NCI-H1436 (cell line): ENCODE measurements around the gene PRM3.

Source experiments
- DNase-seq: peaks from one replicate; lab custom pipeline; 2025; lab: John Stamatoyannopoulos, UW

PRM3 gene, protein sequence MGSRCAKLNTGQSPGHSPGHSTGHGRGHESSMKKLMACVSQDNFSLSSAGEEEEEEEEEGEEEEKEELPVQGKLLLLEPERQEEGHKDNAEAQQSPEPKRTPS

DNA sequence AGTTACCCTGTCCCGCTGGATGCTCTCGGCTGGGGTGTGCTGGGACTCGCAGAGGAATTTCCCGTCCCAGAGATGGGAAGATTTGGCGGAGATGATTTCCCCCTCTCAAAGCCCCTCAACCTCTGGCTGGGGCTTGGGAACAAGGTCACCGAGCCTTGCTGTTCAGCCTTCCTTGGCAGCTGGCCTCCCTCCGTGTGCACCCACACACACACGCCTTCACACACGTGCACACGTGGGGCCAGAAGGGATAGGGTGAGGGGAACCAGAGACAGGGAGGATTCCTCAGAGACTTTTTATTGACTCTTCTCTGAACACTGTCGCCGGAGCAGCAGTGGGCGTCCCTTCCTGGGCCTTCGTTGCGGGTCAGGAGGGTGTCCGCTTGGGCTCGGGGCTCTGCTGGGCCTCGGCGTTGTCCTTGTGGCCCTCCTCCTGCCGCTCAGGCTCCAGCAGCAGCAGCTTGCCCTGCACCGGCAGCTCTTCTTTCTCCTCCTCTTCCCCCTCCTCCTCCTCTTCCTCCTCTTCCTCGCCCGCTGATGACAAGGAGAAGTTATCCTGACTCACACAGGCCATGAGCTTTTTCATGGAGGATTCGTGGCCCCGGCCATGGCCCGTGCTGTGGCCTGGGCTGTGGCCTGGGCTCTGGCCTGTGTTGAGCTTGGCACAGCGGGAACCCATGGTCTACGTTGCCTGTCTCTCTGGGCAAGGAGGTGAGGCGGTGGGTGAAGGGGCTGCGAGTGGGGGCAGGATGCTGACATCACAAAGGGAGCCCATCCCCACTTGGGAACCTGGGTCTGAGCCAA, at the start of gene PRM3:
Gene PRM3 (minus strand): TSS at position 709 of the 800 bp plus-strand sequence. CDS start 34 bp downstream, at position 675.
- no peak for DNase-seq

DNA sequence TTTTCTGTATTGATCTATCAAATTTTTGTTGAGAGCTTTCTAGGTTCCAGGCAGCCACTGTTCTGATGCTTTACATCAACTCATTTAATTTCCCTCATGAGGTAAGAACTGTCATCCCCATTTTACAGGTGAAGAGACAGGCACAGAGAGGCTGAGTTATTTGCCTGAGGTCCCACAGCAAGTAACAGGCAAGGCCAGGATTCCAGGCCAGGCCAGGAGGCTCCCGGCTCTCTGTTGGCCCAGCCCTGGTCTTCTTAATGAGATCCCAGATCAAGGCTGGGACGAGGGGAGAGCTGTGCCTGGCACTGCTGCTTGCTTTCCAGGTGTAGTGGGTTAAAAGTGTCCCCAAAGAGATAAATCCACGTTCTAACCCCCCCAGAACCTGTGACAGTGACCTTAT, 49.4 kb upstream of the PRM3 start:
- DNase-seq, result no peak

DNA sequence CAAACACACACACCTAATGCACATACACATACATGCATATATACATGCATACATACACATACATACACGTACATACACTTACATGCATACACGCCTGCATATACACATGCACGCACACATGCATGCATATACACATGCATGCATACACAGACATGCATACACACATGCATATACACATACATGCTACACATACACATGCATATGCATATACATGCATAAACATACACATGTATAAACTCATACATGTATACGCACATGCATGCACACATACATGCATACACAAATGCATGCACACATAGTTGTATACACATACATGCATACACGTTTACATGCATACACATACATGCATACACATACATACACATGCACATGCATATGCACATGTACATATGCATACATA, 48.2 kb upstream of the PRM3 start:
- no peak for DNase-seq

GRCh38 chr16:11320170-11320569, 46.7 kb upstream of the PRM3 start:
- DNase-seq, result no peak

DNA sequence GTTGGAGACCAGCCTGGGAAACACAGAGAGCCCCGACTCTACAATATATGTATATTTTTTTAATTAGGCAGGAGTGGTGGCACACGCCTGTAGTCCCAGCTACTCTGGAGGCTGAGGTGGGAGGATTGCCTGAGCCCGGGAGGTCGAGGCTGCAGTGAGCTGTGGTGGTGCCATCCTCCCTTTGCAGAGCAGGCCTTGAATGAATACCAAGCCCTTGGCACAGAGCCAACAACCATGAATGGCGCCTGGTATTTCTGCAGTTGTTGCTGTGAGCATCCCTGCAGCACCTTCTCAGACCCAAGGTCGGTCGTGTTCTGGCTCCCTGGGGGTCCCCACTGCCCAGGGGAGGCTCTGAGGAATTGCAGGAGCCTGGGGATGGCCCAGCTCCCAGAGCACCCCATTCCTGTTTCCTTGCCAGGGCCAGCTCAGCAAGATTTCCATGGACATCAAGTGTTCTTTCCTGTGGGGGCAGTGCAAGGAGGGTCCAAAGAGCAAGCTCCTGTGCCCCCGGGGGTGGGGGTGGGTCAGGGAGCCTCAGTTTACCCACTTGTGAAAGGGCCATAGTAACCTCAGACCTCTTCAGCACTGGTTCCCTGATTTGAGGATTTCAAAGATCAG, 46.2 kb upstream of the PRM3 start:
- DNase-seq, result peak; percentile 42

DNA sequence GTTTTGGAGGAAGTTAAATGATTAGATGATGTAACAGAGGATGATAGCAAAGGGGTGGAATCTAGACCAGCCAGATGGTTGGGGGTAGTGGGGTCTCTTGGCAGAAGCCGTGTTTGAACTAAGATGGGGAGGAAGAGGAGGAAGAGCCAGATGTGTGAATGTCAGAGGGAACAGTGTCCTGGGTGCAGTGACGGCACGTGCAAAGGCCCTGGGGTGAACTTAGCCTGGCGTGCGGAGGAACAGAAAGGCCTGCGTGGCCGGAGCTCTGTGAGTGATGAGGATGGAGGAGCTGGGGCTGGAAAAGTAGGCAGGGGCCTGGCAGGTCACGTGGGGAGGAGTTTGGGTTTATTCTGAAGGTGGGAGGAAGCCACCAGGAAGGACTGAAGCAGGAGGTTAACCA, 45.4 kb upstream of the PRM3 start:
- DNase-seq, result no peak

DNA sequence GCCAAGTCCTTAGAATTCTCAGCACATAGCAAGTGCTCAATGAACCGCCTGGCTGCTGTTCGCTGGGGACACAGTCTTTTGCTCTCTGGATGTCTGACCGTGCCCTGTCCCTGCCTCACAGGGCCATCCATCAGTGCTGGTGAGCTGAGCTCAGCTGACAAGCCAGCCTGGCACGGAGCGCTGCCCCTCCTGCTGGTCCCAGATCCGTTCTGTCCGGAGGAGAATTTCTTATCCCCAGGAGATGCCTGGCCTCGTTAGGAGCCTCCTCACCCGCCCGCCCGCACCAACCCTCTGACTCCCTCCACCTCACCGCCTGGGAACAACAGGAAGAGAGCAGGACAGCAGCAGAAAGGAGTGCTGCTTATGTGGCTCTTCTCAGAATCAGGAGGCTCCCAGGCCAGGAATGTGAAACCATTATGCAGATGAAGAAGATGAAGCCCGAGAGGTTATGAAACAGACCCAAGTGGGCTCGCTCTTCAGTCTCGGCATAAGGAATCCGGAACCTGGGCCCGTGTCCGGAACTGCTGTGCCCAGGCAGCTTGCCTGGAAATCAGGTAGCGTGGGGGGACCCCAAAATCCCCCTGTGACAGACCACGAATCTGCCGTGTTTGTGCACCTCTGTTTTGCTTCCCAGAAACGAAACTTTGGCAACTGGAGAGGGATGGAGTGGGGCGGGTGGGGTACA, 43.0 kb upstream of the PRM3 start:
- no peak for DNase-seq

DNA sequence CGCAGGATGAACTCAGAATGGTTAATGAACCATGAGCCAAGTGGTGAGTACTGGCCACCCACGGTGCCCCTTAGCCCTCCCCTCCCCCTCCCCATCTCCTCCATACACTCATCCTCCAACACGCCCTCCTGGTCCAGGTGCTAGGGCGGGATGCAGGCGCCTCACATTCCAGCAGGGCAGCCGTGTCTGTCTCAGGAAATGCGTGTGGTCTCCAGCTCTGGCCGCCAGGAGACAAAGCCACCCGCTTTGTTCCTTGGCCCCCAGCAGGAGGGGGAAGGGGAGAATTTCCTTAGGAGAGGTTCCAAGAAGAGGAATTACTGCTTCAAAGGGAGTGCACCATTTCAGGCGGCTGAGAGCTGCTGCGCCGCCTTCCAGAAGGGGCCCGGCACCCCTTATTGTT, 42.1 kb upstream of the PRM3 start:
- no peak for DNase-seq

GRCh38 chr16:11314309-11314894, 41.0 kb upstream of the PRM3 start:
- DNase-seq, result no peak

DNA sequence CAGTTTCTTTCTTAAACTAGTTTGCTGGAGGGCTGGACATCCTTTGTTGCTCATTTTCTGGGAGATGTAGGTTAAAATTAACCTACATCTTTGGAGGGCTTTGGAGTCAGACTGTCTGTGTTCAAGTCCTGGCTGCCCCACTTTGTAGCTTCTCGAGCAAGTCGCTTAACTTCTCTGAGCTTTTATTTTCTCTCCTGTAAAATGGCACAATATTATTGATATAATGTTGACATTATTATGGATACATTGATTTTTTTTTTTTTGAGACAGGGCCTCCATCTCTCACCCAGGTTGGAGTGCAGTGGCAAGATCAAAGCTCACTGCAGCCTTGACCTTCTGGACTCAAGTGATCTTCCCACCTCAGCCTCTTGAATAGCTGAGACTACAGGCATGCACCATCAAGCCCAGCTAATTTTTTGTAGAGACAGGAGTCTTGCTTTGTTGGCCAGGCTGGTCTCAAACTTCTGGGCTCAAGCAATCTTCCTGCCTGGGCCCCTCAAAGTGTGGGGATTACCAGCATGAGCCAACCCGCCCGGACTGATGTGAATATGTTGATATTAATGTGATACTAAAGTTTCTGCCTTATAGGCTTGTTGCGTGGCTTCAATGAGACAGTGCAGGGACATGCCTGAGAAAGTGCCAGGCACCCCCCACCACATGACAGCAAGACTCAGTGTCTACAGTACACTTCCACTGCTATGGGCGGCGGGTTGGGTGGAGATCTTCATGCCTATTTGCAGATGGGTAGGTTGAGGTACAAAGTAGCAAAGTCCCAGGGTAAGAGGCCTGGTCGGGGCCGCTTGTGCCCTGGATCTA, 40.3 kb upstream of the PRM3 start:
- DNase-seq, result no peak

DNA sequence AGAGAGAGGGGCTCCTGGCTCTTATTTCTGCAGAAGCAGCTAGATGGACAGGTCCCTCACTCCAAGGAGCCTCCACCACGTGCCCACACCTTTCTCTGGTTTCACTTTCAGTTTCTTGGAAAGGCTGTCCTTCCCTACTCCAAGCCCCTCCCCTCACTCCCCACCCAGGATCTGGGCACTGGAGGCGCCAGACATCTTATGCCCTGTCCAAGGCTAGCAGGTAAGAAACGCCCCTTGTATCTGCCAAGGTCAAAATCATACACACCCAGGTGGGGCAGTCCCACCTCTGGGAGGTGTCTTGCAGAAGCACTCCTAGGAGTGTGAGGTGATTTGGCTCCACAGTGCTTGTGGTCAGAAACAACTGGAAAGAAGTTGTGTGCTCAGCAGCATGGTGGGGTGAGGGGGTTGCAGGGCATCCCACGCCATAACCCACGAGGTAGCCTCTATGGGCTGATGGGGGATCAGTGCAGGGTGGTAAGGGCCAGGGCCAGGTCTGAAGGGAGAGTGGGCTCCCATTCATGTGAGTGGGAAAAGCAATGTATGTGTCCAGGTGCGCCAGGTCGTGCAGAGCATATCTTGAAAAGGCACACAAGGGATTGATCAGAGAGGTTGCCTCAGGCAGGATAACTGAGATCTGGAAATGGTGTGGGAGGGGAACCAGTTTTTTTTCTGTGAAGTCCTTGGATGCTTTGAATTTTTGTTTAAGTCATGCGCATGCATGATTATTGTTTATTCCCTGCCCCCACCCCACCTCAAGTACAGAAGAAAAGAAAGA, 39.5 kb upstream of the PRM3 start:
- DNase-seq, result no peak

- no peak for DNase-seq
Measured at GRCh38 chr16:11310997-11311561, 37.6 kb upstream of the PRM3 start.

- DNase-seq, result no peak
Measured at GRCh38 chr16:11310634-11310977, 37.2 kb upstream of the PRM3 start.

- no peak for DNase-seq
Measured at GRCh38 chr16:11309895-11310633, 36.6 kb upstream of the PRM3 start.

DNA sequence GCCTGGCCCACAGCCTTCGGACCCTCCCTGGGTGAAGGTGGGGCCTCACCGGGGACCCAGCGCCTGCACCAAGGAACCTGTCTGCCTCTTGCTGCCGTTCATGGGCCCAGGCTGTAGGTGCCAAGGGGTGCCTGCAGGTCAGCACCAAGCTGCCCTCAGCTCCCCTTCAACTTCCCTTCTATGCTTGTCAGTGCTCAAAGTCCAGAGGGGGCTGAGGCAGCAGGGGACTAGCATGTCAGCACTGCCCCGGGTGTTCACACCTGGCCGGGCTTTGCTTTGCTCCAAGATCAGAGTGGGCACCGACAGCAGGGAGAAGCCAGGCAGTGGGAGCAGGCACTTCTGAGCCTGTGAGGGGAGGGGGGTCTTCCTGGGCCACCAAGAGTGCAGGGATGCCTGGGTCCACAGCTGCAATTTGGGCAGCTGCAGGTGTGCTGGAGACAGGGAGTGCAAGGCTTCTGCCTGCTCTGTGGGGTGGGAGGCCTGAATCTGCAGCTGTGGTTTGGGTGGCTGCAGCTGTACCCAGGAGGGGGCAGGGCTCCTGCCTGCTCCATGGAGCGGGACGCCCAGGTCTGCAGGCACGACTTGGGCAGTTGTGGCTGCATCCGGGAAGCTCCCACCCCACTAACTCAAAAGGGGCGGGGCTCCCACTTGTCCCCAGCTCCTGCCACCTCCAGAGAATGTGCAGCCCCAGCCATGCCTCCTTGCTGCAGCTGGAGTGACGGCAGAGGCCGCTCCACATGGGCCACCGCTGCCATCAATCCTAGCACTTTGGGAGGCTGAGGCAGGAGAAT, 35.3 kb upstream of the PRM3 start:
- DNase-seq, result no peak

DNA sequence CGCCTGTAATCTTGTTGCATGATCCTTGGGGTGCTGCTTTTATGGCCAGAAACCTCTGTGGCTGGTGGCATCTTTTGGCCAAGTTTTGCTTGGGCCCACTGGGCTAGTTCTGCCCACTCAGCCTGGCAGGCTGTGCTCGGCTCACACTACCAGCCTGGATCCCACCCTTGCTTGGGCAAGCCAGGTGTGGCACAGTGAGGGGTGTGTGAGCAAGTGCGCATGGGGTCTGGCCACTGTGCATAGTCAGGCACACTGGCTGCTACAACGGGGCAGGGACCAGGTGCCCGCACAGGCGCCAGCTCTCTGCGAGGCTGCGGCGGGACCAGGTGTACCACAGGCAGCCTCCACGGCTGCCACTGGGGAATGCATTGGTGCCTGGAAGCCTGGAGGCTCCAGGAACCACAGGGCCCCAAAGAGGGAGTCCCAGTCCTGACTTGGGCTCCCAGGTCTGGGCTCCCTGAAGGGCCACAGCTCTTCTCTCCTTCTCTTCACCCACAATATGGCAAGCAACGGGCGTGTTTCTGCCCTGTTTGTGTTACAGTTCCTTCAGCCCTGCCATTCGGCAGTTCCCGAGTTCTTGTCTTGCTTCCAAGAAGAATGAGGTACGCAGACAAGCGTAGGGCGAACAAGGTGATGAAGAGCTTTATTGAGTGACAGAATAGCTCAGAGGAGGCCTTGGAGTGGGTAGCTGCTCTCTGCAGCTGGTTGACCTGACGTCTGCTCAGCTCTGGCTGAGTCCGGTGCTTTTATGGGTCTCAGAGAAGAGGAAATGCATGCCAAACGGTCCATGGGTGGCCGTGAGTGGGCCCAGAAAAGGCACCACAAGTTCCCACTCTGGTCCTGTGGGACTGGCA, 34.4 kb upstream of the PRM3 start:
- no peak for DNase-seq

DNA sequence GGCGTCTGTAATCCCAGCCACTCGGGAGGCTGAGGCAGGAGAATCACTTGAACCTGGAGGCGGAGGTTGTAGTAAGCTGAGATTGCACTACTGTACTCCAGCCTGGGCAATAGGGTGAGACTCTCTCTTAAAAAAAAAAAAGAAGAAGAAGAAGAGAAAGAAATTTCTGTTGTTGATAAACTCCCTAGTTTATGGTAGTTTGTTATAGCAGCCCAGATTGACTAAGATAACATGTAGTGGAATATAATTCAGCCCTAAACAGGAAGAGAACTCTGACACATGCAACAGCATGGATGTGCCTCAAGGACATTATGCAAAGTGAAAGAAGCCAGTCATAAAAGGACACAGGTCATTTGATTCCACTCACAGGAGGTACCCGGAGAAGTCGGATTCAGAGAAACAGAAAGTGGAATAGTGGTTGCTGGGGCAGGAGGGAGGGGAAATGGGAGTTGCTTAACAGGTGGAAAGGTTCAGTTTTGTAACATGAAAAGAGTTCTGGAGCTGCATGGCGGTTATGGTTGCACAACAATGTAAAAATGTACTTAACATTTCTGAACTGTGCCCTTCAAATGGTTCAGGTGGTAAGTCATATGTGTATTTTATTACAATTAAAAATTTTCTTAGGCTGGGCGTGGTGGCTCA, 33.7 kb upstream of the PRM3 start:
- DNase-seq, result no peak

GRCh38 chr16:11306381-11306780, 33.0 kb upstream of the PRM3 start:
- no peak for DNase-seq
